WERI-Rb-1 (cell line): ENCODE results near the gene SLC9A8.

ENCODE experiments used
- DNase-seq: peaks from one replicate; pipeline ENCODE4 v3.0.0-alpha.2; 2020
- H3K27ac ChIP-seq: fragments of 250-450 bp; sonication (Bioruptor Pico); 2 replicates; pipeline ENCODE4 v1.5.1; 2020; ENCODE audit warnings: mild to moderate bottlenecking, moderate library complexity
- H3K27me3 ChIP-seq: fragments of 250-450 bp; sonication (Bioruptor Pico); 2 replicates; pipeline ENCODE4 v1.5.1; 2021; ENCODE audit warnings: mild to moderate bottlenecking, low read depth, moderate library complexity; ENCODE audit not compliant: insufficient read depth, severe bottlenecking
- H3K36me3 ChIP-seq: fragments of 250-450 bp; sonication (Bioruptor Pico); 2 replicates; pipeline ENCODE4 v1.5.1; 2020; ENCODE audit warnings: mild to moderate bottlenecking, moderate library complexity
- H3K4me3 ChIP-seq: 2 replicates; pipeline ENCODE4 v1.5.1; 2011; ENCODE audit warnings: low read depth, mild to moderate bottlenecking, control low read depth, low read length
- H3K9me3 ChIP-seq: fragments of 250-450 bp; sonication (Bioruptor Pico); 2 replicates; pipeline ENCODE4 v1.5.1; 2021; ENCODE audit warnings: mild to moderate bottlenecking, moderate library complexity; ENCODE audit not compliant: severe bottlenecking
- CTCF ChIP-seq: IDR thresholded peaks from 2 replicates; pipeline ENCODE4 v1.5.1; 2011; ENCODE audit warnings: low read depth, mild to moderate bottlenecking, control low read depth, inconsistent platforms, low read length

SLC9A8 gene

GRCh38 chr20:49832632-49833327, 20.2 kb downstream of the SLC9A8 start:
- Histone ChIP-seq H3K4me3 (no peak overlapping the region), H3K27me3 (no peaks in the 10 kb centered on the region), H3K27ac (no peak overlapping the region), H3K36me3 (no peaks in the 10 kb centered on the region), H3K9me3 (no peaks in the 10 kb centered on the region)
- TF ChIP-seq CTCF, result no peak
- no peak for DNase-seq

GRCh38 chr20:49833483-49833882, 20.9 kb downstream of the SLC9A8 start:
- no peaks in the 10 kb centered on the region for H3K27me3 ChIP-seq
- H3K9me3 ChIP-seq, result no peaks in the 10 kb centered on the region
- DNase-seq, result peak; percentile 90
- no peak overlapping the region for H3K27ac ChIP-seq
- TF ChIP-seq CTCF, result no peak
- no peak overlapping the region for H3K4me3 ChIP-seq
- H3K36me3 ChIP-seq, result no peaks in the 10 kb centered on the region

GRCh38 chr20:49835031-49835430, 22.4 kb downstream of the SLC9A8 start:
- Histone ChIP-seq H3K27me3 (no peaks in the 10 kb centered on the region), H3K9me3 (no peaks in the 10 kb centered on the region), H3K4me3 (no peak overlapping the region), H3K27ac (no peak overlapping the region), H3K36me3 (no peaks in the 10 kb centered on the region)
- DNase-seq, result no peak
- TF ChIP-seq CTCF, result no peak

GRCh38 chr20:49838546-49838945, 25.9 kb downstream of the SLC9A8 start:
- H3K27ac ChIP-seq, result no peak overlapping the region
- no peak overlapping the region for H3K4me3 ChIP-seq
- no peak for TF ChIP-seq CTCF
- peaks cover 6% of the 10 kb centered on the region for H3K9me3 ChIP-seq
- no peaks in the 10 kb centered on the region for H3K27me3 ChIP-seq
- peaks cover 7% of the 10 kb centered on the region for H3K36me3 ChIP-seq
- DNase-seq, result no peak

- H3K36me3 ChIP-seq, result peaks cover 7% of the 10 kb centered on the region
- no peaks in the 10 kb centered on the region for H3K27me3 ChIP-seq
- TF ChIP-seq CTCF, result no peak
- no peak for DNase-seq
- peaks cover 6% of the 10 kb centered on the region for H3K9me3 ChIP-seq
- H3K27ac ChIP-seq, result no peak overlapping the region
- H3K4me3 ChIP-seq, result no peak overlapping the region
These were observed 30.5 kb downstream of the SLC9A8 start for GRCh38 chr20:49843139-49843538.
